ENCODE data around the gene PRSS35.
"Not testable (repeated sequence)": the region's sequence is repeated elsewhere in the genome, so short reads cannot be mapped to it uniquely, and the experiment has no call there.

The PRSS35 gene

GRCh38 chr6:83556871-83557270 lies 44.5 kb downstream of the PRSS35 start:
- no peak overlapping the region for H3K27ac ChIP-seq (ENCODE audit: low read length)
- no peaks in the 10 kb centered on the region for H4K20me1 ChIP-seq (ENCODE audit: insufficient read depth, low read length)
- peaks cover 8% of the 10 kb centered on the region; the same call in 1 of the 2 replicates for H3K27me3 ChIP-seq (ENCODE audit: low read depth, low read length)
- no peaks in the 10 kb centered on the region for H3K79me2 ChIP-seq (ENCODE audit: low read length)
- no peak overlapping the region for H3K9ac ChIP-seq (ENCODE audit: low read length)
- H3K4me2 ChIP-seq (ENCODE audit: low read length): no peak overlapping the region
- H3K9me3 ChIP-seq (ENCODE audit: insufficient read depth, low read length): no peaks in the 10 kb centered on the region
- no peaks in the 10 kb centered on the region for H3K4me1 ChIP-seq (ENCODE audit: low read length)
- H3K4me3 ChIP-seq (ENCODE audit: low read length): no peak overlapping the region
- H2AFZ ChIP-seq (ENCODE audit: low read depth, low read length): no peak overlapping the region
- TF ChIP-seq CTCF (IDR thresholded peaks at IDR 0.05; ENCODE audit: low read depth, low read length) (no peak), EZH2phosphoT487 (IDR thresholded peaks at IDR 0.05; ENCODE audit: low read depth) (no peak)
- no peaks in the 10 kb centered on the region for H3K36me3 ChIP-seq (replicated peaks; ENCODE audit: low read depth, low read length)

GRCh38 chr6:83558975-83559374 lies 46.6 kb downstream of the PRSS35 start:
- H3K27me3 ChIP-seq (ENCODE audit: low read depth, low read length): peaks cover 6% of the 10 kb centered on the region; the same call in 1 of the 2 replicates
- H4K20me1 ChIP-seq (ENCODE audit: insufficient read depth, low read length): no peaks in the 10 kb centered on the region
- no peak overlapping the region for H3K4me3 ChIP-seq (ENCODE audit: low read length)
- no peaks in the 10 kb centered on the region for H3K9me3 ChIP-seq (ENCODE audit: insufficient read depth, low read length)
- no peak overlapping the region for H3K4me2 ChIP-seq (ENCODE audit: low read length)
- no peaks in the 10 kb centered on the region for H3K4me1 ChIP-seq (ENCODE audit: low read length)
- H2AFZ ChIP-seq (ENCODE audit: low read depth, low read length): no peak overlapping the region
- H3K36me3 ChIP-seq (replicated peaks; ENCODE audit: low read depth, low read length): no peaks in the 10 kb centered on the region
- H3K79me2 ChIP-seq (ENCODE audit: low read length): no peaks in the 10 kb centered on the region
- no peak for TF ChIP-seq CTCF (IDR thresholded peaks at IDR 0.05; ENCODE audit: low read depth, low read length)
- TF ChIP-seq EZH2phosphoT487 (IDR thresholded peaks at IDR 0.05; ENCODE audit: low read depth): no peak
- H3K27ac ChIP-seq (ENCODE audit: low read length): no peak overlapping the region
- no peak overlapping the region for H3K9ac ChIP-seq (ENCODE audit: low read length)

- not testable (repeated sequence) for H4K20me1 ChIP-seq (ENCODE audit: insufficient read depth, low read length); H3K27ac ChIP-seq (ENCODE audit: low read length); H3K4me3 ChIP-seq (ENCODE audit: low read length); H3K9me3 ChIP-seq (ENCODE audit: insufficient read depth, low read length); H3K4me2 ChIP-seq (ENCODE audit: low read length); H3K36me3 ChIP-seq (replicated peaks; ENCODE audit: low read depth, low read length); H3K9ac ChIP-seq (ENCODE audit: low read length); H2AFZ ChIP-seq (ENCODE audit: low read depth, low read length); H3K4me1 ChIP-seq (ENCODE audit: low read length); H3K27me3 ChIP-seq (ENCODE audit: low read depth, low read length); H3K79me2 ChIP-seq (ENCODE audit: low read length)
These were observed 59.4 kb downstream of the PRSS35 start for GRCh38 chr6:83571663-83572185.

- no peak overlapping the region for H2AFZ ChIP-seq (ENCODE audit: low read depth, low read length)
- no peak overlapping the region for H3K4me3 ChIP-seq (ENCODE audit: low read length)
- TF ChIP-seq CTCF (IDR thresholded peaks at IDR 0.05; ENCODE audit: low read depth, low read length) (no peak), EZH2phosphoT487 (IDR thresholded peaks at IDR 0.05; ENCODE audit: low read depth) (no peak)
- H4K20me1 ChIP-seq (ENCODE audit: insufficient read depth, low read length): no peaks in the 10 kb centered on the region
- no peaks in the 10 kb centered on the region for H3K27me3 ChIP-seq (ENCODE audit: low read depth, low read length)
- no peak overlapping the region for H3K9ac ChIP-seq (ENCODE audit: low read length)
- H3K9me3 ChIP-seq (ENCODE audit: insufficient read depth, low read length): no peaks in the 10 kb centered on the region
- no peak overlapping the region for H3K27ac ChIP-seq (ENCODE audit: low read length)
- H3K4me1 ChIP-seq (ENCODE audit: low read length): peaks cover 5% of the 10 kb centered on the region; the same call in 1 of the 2 replicates
- H3K4me2 ChIP-seq (ENCODE audit: low read length): no peak overlapping the region
- no peaks in the 10 kb centered on the region for H3K36me3 ChIP-seq (replicated peaks; ENCODE audit: low read depth, low read length)
- H3K79me2 ChIP-seq (ENCODE audit: low read length): no peaks in the 10 kb centered on the region
These were observed 62.4 kb downstream of the PRSS35 start for GRCh38 chr6:83574783-83575182.

All from OCI-LY3 (cell line).